Stimulated activated naive CD8-positive, alpha-beta T cell treated with anti-CD3 and anti-CD28 coated beads, Interleukin-15, Interleukin-2, amounts not matched to agents 100 U/mL and 50 U/mL, for 24 hours (primary cell): ENCODE data around the gene SPIRE1.
"Not testable (repeated sequence)": the region's sequence is repeated elsewhere in the genome, so short reads cannot be mapped to it uniquely, and the experiment has no call there.

Source experiments
- ATAC-seq: fragments of 150-1000 bp; cut with Tn5 transposase; one replicate; pipeline ENCODE4 v1.10.0; 2021
- DNase-seq: peaks from one replicate; pipeline ENCODE4 v3.0.0; 2021

The SPIRE1 gene

DNA sequence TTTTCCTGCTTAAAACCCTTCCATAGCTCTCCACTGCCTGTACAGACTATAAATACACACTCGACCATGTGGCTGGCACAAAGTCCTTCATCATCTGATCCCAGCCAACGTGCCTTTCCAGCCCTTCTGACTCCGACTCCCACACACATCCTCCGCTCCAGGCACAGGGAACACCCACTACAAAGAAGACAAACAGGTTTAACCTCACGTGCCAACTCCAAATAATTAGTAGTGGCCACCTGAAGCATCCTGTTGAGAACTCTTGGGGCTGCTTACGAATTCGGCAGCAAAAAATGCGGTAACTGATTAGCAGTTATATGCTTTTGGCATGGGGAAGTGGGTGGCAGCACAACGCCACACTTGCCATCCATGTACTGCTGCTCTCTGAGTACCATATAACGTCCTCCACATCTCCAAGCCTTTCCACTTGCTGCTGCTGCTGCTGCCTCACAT lies 12.1 kb downstream of the SPIRE1 start:
- ATAC-seq, result no peak
- no peak for DNase-seq

DNA sequence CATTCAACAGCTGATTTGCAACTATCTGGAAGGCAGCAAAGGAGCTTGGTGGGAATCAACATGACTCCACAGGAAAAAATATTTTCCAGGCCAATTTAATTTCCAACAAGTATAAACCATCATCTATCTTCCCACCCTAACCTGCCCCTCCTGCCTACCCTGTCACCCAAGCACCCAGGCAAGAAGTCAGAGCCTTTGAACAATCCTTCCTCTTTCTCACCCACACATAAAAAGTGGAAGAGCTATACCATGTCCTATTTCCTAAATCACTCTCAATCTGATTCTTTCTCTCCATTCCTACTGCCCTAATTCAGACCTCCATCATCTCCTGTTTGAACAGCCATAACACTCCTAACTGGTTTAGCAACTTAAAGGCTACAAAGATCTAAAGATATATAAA lies 12.7 kb downstream of the SPIRE1 start:
- no peak for ATAC-seq

DNA sequence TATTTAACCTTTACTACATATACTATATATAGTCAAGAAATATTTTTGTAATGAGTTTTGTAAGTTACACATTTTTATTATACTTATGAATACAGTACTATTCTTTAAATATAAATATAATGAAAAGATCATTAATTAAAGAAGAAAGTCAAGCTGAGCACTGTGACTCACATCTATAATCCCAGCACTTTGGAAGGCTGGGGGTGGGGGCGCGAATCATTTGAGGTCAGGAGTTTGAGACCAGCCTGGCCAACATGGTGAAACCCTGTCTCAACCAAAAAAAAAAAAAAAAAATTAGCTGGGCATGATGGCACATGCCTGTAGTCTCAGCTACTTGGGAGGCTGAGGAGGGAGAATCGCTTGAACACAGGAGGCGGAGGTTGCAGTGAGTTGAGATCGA lies 14.2 kb downstream of the SPIRE1 start:
- DNase-seq, ATAC-seq: not testable (repeated sequence)

More for the DNA sequence above, 12.7 kb downstream of the SPIRE1 start:
- no peak for DNase-seq

DNA sequence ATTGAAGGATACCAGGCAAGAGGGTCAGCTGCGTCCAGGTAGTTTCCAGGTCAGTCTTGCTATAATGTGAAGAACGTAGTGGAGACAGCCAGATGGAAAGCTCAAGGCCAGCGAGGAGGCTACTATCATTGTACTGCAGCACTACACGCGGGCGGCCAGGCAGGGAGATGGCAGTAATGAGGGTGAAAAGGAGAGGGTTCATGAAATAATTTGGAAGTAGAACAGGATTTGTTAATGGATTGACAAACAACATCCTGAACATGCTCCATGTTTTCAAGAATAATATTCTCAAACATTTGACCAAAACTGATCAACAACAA lies 17.1 kb downstream of the SPIRE1 start:
- ATAC-seq, result no peak

DNA sequence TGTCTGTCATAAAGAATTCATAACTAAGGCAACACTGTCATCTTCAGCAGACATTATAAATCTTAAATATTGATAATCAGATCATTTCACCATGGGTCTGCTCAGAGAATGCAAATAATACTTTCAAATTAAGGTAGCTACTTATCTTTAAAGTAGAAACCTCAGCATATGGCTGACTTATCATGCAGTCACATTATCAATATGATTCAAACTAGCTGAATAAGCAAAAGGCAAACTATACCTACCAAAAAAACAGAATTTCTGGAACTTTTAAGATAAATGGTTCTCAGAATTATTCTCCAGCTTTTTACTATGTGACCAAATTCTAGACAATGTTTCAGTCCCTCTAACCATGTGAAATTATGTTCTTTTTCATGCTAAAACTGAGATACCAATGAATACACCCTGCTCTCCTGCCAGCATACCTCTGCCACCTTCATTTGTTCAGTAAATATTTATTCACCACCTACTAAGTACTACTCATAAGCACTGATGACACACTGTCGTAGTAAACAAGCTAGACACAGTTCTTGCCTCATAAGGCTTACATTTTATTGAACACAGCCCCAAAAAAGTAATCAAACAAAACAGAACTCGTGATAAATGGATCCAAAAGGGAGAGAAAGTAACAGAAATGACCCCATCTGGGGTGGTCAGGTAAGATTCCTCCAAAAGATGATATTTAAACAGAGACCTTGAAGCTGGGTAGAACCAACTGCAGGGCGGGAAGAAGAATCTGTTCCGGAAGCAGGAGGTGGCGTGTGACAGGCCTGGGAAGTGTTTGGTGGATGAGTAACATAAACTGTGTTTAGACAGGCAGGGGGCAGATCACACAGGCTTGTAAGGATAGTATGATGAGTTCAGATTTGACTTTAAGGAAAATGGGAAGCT lies 17.7 kb downstream of the SPIRE1 start:
- DNase-seq (no peak), ATAC-seq (no peak)

More for the DNA sequence above, 17.1 kb downstream of the SPIRE1 start:
- no peak for DNase-seq

DNA sequence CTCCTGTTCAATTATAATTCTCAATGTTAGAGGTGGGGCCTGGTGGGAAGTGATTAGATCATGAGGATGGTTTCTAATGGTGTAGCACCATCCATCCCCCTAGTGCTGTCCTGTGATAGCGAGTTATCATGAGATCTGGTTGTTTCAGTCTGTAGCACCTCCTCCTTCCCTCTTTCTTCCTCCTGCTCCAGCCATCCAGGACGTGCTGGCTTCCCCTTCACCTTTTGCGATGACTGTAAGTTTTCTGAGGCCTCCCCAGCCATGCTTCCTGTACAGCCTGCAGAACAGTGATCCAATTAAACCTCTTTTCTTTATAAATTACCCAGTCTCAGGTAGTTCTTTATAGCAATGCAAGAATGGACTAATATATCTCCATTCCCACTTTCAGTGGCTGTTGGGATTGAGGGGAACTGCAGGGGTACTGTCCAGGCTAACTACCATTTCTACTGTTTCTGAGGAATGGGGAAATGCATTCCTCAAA lies 19.2 kb downstream of the SPIRE1 start:
- DNase-seq (no peak), ATAC-seq (no peak)

DNA sequence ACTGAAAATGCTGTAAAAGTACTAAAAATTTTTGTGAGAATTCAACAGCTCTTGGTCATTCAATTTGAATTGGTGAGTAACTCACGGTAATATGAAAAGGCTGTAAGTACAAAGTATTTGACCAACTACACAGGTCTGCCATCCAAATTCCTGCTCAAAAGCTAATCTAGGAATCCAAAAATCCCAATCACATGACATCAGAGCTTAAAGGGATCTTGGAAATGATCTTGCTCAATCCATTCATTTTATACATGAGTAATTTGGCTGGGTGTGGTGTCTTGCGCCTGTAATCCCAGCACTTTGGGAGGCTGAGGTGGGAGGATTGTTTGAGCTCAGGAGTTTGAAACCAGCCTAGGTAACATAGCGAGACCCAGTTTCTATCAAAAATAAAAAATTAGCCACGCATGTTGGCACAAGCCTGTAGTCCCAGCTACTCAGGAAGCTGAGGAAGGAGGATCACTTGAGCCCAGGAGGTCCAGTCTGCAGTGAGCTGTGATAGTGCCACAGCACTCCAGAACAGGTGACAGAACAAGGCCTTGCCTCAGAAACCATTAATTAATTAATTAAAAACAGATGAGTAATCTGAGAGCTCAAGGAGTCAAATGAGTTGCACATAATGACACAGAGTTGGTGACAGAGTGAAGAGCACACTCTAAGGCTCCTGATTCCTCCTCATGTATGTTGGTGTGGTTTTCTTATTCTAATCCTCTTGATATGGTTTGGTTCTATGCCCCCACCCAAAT lies 19.8 kb downstream of the SPIRE1 start:
- DNase-seq (no peak), ATAC-seq (no peak)

DNA sequence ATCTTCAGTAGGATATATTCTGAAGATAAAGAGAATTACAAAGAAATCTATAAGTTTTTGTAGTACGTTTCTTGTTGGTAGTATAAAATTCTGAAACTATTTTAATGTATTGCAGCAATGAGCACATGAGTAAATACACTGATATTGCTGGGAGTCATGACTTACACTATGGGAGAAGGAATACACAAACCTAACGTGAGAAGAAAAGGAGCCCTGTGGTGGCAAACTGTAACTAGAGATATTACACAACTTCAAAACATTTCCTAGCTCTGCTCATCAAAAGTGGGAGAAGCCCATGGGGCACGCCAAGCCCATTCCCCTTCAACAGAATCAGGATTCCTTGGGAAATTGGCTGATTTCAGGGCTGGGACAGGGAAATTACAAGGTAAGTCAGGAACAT lies 20.5 kb downstream of the SPIRE1 start:
- DNase-seq (no peak), ATAC-seq (no peak)

DNA sequence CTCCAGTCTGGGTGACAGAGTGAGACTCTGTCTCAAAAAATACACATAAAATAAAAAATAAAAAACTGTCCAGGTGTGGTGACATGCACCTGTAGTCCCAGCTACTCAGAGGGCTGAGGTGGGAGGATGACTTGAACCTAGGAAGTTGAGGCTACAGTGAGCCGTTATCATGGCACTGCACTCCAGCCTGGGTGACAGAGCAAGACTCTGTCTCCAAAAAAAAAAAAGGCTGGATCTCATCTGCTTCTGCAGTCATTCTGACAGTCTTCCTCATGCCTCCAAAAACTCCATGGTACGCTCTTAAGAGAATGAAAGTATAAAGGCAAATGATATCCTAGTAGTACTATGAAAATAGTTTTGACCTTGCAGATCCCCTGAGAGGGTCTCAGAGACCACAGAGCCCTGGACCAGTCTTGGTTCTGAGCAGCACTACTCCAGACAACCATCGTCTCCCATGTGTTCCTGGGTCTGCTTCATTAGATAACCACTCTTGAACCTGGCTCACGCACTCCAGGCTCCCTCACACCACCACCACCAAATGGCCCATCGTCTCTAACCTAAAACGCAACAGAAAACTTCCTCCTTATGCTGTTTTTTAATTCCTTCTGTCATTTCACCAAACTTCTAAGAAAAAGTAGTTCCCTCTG lies 26.0 kb downstream of the SPIRE1 start:
- ATAC-seq, result no peak
- no peak for DNase-seq

DNA sequence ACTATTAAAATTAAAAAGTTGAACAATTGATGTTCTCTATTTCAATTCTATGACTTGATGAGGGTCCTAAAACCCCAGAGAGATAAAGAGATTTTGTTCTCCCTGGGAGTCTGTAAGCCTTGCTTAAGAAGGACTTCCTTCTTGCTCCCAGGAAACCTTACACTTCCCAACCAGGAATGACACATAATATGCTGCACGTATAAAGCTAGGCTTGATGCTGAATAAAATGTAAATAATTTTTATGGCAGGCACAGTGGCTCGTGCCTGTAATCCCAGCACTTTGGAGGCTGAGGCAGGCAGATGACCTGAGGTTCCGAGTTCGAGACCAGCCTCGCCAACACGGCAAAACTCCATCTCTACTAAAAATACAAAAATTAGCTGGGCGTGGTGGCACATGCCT lies 27.8 kb downstream of the SPIRE1 start:
- ATAC-seq (no peak), DNase-seq (no peak)

DNA sequence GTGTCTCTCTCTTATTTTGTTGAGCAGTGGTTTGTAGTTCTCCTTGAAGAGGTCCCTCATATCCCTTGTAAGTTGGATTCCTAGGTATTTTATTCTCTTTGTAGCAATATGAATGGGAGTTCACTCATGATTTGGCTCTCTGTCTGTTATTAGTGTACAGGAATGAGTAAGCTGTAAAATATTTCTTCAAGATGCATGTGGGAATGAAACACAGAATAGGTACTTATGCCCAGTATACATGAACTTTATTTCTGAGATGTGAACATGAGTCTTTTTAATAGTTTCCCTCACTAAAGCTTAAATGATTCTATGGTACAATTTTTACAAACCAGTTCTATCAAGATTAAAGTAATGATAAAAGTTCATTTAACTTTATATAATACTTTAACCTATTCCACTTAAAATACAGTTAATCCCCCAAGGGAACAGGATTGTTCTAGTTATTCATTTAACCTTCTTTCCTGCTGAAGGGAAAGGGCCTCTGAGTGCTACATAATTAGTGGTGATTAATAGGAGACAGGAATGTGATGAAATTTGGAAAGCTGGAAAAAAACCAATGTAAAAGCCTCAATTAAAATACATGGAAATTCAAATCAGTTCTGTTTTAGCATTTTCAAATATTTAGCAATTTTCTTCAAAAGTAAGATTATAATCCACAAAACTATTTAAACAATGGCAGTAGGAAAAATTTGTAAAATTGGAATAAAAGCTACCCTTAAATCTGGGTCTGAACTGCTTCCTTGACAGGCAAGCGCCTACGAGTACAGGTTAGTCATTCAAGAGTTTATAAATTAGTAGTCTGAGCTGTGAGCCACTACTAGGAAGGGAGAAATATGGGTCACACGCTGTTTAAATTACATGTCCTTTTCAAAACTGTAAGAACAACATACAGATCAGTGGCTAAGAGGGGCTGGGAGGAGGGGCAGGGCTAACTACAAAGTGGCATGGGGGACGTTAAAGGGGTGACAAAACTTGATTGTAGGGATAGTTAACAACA lies 28.9 kb downstream of the SPIRE1 start:
- DNase-seq (no peak), ATAC-seq (no peak)

DNA sequence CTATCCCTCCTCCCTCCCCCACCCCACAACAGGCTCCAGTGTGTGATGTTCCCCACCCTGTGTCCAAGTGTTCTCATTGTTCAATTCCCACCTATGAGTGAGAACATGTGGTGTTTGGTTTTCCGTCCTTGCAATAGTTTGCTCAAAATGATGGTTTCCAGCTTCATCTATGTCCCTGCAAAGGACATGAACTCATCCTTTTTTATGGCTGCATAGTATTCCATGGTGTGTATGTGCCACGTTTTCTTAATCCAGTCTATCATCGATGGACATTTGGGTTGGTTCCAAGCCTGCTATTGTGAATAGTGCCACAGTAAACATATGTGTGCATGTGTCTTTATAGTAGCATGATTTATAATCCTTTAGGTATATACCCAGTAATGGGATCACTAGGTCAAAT lies 30.7 kb downstream of the SPIRE1 start:
- DNase-seq, ATAC-seq: not testable (repeated sequence)

DNA sequence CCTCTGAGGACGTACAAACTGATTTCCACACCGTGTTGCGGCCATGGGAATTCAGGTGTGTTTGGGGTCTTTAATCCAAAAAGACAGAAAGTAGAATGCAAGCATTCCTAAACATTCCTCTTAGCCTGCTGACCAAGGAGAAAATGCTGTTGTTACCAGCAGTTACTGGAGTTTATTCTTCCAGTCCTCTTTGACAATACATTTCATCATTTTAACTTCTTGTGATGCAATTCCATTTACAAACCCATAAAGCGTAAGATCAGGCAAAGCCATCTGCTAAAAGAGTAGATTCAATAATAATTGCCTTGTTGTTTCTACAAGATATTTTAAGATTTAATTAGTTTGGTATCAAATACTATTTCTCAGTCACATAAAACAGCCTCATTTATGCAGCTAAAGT lies 32.7 kb downstream of the SPIRE1 start:
- no peak for ATAC-seq
- no peak for DNase-seq

DNA sequence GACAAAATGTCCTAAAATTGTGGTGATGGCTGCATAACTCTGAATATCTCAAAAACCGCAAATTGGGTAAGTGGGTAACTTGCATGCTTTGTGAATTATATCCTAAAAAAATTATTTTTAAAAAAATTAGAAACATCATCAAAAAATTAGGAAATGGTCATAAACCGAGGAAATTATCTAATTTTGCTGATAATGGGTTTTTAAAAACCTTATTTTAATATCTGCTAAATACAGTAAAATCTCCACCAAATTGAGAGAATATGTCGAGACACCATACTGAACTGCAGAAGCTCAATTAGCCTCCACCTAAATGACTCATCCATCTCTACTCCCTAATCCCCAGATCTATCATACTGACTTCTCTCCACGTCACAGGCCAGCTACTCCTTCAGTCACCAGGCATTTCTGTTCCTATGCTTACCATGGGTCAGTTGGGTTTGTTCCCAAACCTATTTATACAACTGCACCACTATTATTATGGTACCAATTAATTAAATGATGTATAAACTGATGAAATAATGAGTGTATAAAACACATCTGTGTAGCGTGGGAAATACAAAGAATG lies 36.1 kb downstream of the SPIRE1 start:
- no peak for DNase-seq

DNA sequence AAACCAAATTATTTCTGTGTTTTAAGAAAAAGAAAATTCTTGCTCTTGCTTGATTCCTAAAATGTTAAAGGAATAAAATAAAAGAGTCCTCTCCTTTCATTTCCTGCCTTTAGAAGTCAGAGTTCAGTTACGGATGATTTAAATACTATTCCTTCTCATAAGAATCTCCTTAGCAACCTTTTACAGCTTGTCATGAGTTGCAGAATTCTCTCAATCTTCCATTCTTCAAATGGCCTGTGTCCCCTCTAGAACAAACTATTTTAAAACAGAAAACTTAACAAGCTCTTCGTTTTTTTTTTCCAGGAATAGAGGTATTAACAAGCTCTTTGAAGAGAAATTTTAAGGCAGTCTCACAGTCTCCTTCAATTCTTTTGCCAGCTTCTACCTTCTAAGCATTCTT lies 42.2 kb downstream of the SPIRE1 start:
- ATAC-seq, result no peak
- no peak for DNase-seq

More for the DNA sequence above, 36.1 kb downstream of the SPIRE1 start:
- no peak for ATAC-seq

DNA sequence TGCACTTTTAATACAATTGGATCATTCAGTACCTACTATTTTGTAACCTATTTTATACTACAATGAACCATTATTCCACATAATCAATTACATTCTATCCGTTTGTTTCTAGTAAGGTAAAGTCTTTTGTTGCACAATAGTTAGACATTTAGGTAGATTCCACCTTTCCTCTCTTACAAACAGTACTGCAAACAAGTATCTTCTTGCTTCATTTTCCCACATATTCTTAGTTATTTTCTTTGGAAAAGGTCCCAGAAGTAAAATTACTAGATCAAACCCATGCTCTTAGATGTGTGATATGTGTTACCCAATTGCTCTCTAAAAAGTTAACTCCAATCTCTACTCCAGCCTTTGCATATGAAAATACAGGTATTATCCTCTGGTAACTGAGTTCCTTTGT lies 49.6 kb downstream of the SPIRE1 start:
- ATAC-seq (no peak), DNase-seq (no peak)

DNA sequence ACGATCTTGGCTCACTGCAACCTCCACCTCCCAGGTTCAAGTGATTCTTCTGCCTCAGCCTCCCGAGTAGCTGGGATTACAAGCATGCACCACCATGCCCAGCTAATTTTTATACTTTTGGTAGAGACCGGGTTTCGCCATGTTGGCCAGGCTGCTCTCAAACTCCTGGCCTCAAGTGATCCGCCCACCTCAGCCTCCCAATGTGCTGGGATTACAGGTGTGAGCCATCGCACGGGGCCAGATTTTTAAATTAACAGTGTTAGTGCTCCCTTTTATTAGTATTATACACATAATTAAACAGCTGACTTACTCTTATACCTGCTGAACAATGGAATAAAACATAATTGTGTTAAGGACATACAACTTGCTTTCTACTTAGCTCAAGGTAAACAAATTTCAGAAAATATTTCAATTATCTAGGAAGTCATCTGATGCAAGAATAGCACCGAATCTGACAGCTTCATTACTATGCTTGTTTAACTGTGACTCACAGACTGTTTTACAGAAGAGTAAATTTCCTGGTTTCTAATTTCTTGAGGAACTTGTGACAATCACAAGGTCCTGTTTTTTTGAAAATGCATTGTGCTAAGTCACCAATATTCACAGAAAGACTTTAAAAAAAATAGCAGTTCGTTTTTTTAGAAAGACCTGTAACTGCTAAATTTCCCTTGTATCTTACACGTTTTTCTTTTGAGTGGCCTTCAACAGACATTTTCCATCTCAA lies 51.2 kb downstream of the SPIRE1 start:
- DNase-seq (no peak), ATAC-seq (no peak)

DNA sequence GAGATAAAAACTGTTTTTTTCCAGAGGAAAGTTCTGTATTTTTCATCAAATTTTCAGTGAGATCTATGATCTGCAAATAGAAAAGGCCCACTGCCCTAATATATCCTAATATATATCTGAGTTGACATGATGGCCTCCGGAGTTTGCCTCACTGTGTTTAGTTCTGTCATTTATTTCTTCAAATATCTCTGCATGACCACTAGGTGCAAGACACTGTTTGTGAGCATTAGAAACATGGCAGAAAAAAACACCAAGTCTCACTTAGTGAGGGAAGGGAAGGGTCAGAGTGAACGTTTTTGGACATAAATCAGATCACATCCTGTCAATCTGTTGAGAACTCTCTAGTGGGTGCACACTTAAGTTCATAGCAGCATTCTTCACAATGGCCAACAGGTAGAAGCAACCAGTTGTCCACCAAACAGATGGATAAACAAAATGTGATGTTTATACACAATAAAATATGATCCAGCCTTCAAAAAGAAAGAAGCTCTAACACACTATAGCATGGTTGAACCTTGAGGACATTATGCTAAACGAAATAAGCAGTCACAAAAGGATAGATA lies 53.4 kb downstream of the SPIRE1 start:
- DNase-seq, result no peak
- ATAC-seq, result no peak

DNA sequence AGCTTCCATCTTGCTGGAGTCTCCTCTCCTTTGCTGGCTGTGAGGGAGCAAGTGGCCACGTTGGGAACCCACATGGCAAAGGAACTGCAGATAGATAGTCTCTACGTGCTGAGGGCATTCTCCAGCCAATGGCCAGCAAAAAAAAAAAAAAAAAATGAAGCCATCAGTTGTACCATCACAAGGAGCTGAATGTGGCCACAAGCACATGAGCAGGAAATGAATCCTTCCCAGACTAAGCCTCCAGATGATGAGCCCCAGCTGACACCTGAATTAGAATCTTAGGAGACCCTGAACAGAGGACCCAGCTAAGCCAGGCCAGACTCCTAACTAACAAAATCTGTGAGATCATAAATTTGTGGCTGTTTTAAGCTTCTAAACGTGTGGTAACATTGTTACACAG lies 57.9 kb downstream of the SPIRE1 start:
- no peak for ATAC-seq

DNA sequence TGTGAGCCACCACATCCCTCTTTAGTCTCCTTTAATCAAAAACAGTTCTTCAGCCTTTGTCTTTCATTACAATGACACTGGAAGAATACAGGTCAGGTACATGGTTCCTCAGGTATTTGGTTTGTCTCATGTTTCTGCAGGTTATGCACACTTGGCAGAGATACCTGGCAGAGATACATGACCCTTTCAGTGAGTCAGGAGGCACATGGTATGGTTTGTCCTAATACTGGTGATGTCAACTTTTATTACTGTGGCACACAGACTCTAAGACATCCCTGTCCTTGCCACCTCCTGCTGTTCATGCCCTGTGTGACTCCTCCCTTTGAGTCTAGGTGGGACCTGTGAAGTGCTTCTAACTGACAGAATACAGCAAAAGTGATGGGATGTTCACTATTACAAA lies 58.4 kb downstream of the SPIRE1 start:
- no peak for DNase-seq

More for the DNA sequence above, 57.9 kb downstream of the SPIRE1 start:
- DNase-seq, result no peak

More for the DNA sequence above, 58.4 kb downstream of the SPIRE1 start:
- ATAC-seq, result no peak
